Tibial nerve (tissue), 4 donors: ENCODE measurements around the gene RPL38.

Experiments
- EP300 ChIP-seq, 2 donors: sonication (generic); formaldehyde crosslinking; IDR thresholded peaks; one replicate each; pipeline ENCODE4 v1.6.1; 2017; ENCODE audit warnings: antibody characterized with exemption in 2 of 2, mild to moderate bottlenecking in 1 of 2
- POLR2A ChIP-seq, 2 donors: fragments of 450-650 bp; IDR thresholded peaks; one replicate each; pipeline ENCODE4 v1.6.1; 2017; ENCODE audit warnings: antibody characterized with exemption in 2 of 2, mild to moderate bottlenecking in 2 of 2, moderate library complexity in 2 of 2
- TF ChIP-seq, protein P1 (sequence below), 5 experiments: fragments of 200-600 bp in 3 of 5; fragments of 450-650 bp in 2 of 5; sonication (generic) in 3 of 5; IDR thresholded peaks; one replicate each; pipeline ENCODE4 v1.5.1; 2016 to 2019; ENCODE audit warnings: antibody characterized with exemption in 5 of 5, mild to moderate bottlenecking in 3 of 5, moderate library complexity in 2 of 5

GRCh38 chr17:74212209-74212912, 8.9 kb downstream of the RPL38 start:
- TF ChIP-seq, protein P1, sequence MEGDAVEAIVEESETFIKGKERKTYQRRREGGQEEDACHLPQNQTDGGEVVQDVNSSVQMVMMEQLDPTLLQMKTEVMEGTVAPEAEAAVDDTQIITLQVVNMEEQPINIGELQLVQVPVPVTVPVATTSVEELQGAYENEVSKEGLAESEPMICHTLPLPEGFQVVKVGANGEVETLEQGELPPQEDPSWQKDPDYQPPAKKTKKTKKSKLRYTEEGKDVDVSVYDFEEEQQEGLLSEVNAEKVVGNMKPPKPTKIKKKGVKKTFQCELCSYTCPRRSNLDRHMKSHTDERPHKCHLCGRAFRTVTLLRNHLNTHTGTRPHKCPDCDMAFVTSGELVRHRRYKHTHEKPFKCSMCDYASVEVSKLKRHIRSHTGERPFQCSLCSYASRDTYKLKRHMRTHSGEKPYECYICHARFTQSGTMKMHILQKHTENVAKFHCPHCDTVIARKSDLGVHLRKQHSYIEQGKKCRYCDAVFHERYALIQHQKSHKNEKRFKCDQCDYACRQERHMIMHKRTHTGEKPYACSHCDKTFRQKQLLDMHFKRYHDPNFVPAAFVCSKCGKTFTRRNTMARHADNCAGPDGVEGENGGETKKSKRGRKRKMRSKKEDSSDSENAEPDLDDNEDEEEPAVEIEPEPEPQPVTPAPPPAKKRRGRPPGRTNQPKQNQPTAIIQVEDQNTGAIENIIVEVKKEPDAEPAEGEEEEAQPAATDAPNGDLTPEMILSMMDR (IDR thresholded peaks at IDR 0.05): no peak
- TF ChIP-seq POLR2A (IDR thresholded peaks at IDR 0.05): no peak
- no peak for TF ChIP-seq EP300 (IDR thresholded peaks at IDR 0.05)
